A549 (cell line): Measurements from ENCODE around the gene S100A7A. TPM values are rescaled to one million over a fixed set of nuclear protein-coding genes. Genes with fewer than 3 reads are reported as not detected.

ENCODE experiments used
- ATAC-seq, 2 experiments: fragments of 200-7000 bp in 1 of 2; fragments of >200 bp in 1 of 2; cut with Nextera tagmentation in 1 of 2; cut with Tn5 transposase in 1 of 2; 3 replicates each; pipeline versions ENCODE4 v1.8.0 to v1.9.1; 2018 to 2020; ENCODE audit warnings: mild to moderate bottlenecking in 1 of 2, moderate library complexity in 1 of 2
- CTCF ChIA-PET: fragments of 300-600 bp; sonication (Branson Sonifier 250); formaldehyde crosslinking; extraction: SDS; loops from one replicate; lab custom pipeline; 2021; ENCODE audit warnings: antibody characterized with exemption, inconsistent platforms; lab: Yijun Ruan, JAX
- POLR2A ChIA-PET: fragments of 350-600 bp; formaldehyde crosslinking; extraction: SDS; loops from one replicate; lab custom pipeline; 2021; ENCODE audit warnings: antibody characterized with exemption, inconsistent platforms; lab: Yijun Ruan, JAX
- DNase-seq, 2 experiments: peaks; one replicate each; pipeline versions ENCODE4 v3.0.0 to v3.0.0-alpha.2; 2011 to 2016; ENCODE audit warnings: low read depth in 1 of 2, low spot score in 1 of 2
- FAIRE-seq: peaks from 2 replicates; lab custom pipeline; 2011; peaks lifted over from hg19 to GRCh38; lab: Jason Lieb, UNC
- H3K27ac ChIP-seq, 2 experiments: fragments of >200 bp; sonication (Bioruptor Twin); formaldehyde crosslinking; 3 replicates each; pipeline ENCODE4 v1.5.1; 2016 to 2017
- H3K4me1 ChIP-seq: fragments of >200 bp; sonication (Bioruptor Twin); formaldehyde crosslinking; 3 replicates; pipeline ENCODE4 v1.6.1; 2016
- H3K4me2 ChIP-seq: fragments of >200 bp; sonication (Bioruptor Twin); formaldehyde crosslinking; 3 replicates; pipeline ENCODE4 v1.6.1; 2016
- H3K4me3 ChIP-seq: fragments of >200 bp; sonication (Bioruptor Twin); formaldehyde crosslinking; 3 replicates; pipeline ENCODE4 v1.5.1; 2016
- H3K9me3 ChIP-seq: fragments of >200 bp; sonication (Bioruptor Twin); formaldehyde crosslinking; 3 replicates; pipeline ENCODE4 v1.6.1; 2016
- BCL3 ChIP-seq: fragments of >200 bp; sonication (Bioruptor Twin); formaldehyde crosslinking; IDR thresholded peaks from 3 replicates; pipeline ENCODE4 v1.6.1; 2016
- CHD4 ChIP-seq: fragments of 200-600 bp; sonication (generic); IDR thresholded peaks from 2 replicates; pipeline ENCODE4 v1.6.1; 2016; ENCODE audit warnings: antibody characterized with exemption, mild to moderate bottlenecking, borderline replicate concordance
- EHMT2 ChIP-seq: fragments of 200-600 bp; sonication (generic); IDR thresholded peaks from 2 replicates; pipeline ENCODE4 v1.6.1; 2016; ENCODE audit warnings: antibody characterized with exemption, low read depth, mild to moderate bottlenecking, moderate library complexity
- EP300 ChIP-seq, 2 experiments: fragments of >200 bp; sonication (Bioruptor Twin); formaldehyde crosslinking; IDR thresholded peaks; 2 replicates in 1 of 2; 3 replicates in 1 of 2; pipeline ENCODE4 v1.6.1; 2016 to 2017
- ESRRA ChIP-seq: fragments of 150-350 bp; IDR thresholded peaks from 2 replicates; pipeline ENCODE4 v1.6.1; 2014; ENCODE audit warnings: mild to moderate bottlenecking, low read length, borderline replicate concordance
- HEYL ChIP-seq: fragments of 250-450 bp; sonication (Bioruptor Pico); IDR thresholded peaks from 2 replicates; pipeline ENCODE4 v1.8.0; 2021; ENCODE audit warnings: mild to moderate bottlenecking, moderate library complexity
- JUNB ChIP-seq: fragments of >200 bp; sonication (Bioruptor Twin); formaldehyde crosslinking; IDR thresholded peaks from 2 replicates; pipeline ENCODE4 v1.6.1; 2016
- KDM5A ChIP-seq: fragments of 200-600 bp; sonication (generic); IDR thresholded peaks from 2 replicates; pipeline ENCODE4 v1.6.1; 2016; ENCODE audit warnings: antibody characterized with exemption, mild to moderate bottlenecking
- NFE2L2 ChIP-seq: fragments of 150-350 bp; conservative IDR thresholded peaks from 2 replicates; pipeline ENCODE4 v1.6.1; 2014; ENCODE audit warnings: low read length
- NPAS2 ChIP-seq: fragments of 250-450 bp; sonication (Bioruptor Pico); IDR thresholded peaks from 2 replicates; pipeline ENCODE4 v1.8.0; 2022; ENCODE audit warnings: mild to moderate bottlenecking, moderate library complexity, borderline replicate concordance
- PHF8 ChIP-seq: fragments of 200-600 bp; sonication (generic); IDR thresholded peaks from 2 replicates; pipeline ENCODE4 v1.6.1; 2016; ENCODE audit warnings: low read depth, mild to moderate bottlenecking, antibody characterized with exemption, moderate library complexity, borderline replicate concordance
- RAD21 ChIP-seq, 2 experiments: fragments of >200 bp in 1 of 2; sonication (Bioruptor Twin) in 1 of 2; formaldehyde crosslinking in 1 of 2; IDR thresholded peaks in 1 of 2; conservative IDR thresholded peaks in 1 of 2; 2 replicates in 1 of 2; 3 replicates in 1 of 2; pipeline ENCODE4 v1.6.1; 2012 to 2018; ENCODE audit warnings: inconsistent platforms in 1 of 2
- RARB ChIP-seq: fragments of 250-450 bp; sonication (Bioruptor Pico); IDR thresholded peaks from 2 replicates; pipeline ENCODE4 v1.8.0; 2021; ENCODE audit warnings: mild to moderate bottlenecking, moderate library complexity
- RFX5 ChIP-seq: fragments of 450-650 bp; IDR thresholded peaks from 2 replicates; pipeline ENCODE4 v1.7.1; 2014; ENCODE audit warnings: antibody characterized with exemption, mild to moderate bottlenecking, moderate library complexity
- SMC3 ChIP-seq: fragments of >200 bp; sonication (Bioruptor Twin); formaldehyde crosslinking; IDR thresholded peaks from 3 replicates; pipeline ENCODE4 v1.6.1; 2018; ENCODE audit warnings: inconsistent platforms
- ZC3H11A ChIP-seq: fragments of 450-650 bp; IDR thresholded peaks from 2 replicates; pipeline ENCODE4 v1.6.1; 2014; ENCODE audit warnings: antibody characterized with exemption, mild to moderate bottlenecking
- ZSCAN20 ChIP-seq: fragments of 250-450 bp; sonication (Bioruptor Pico); IDR thresholded peaks from 2 replicates; pipeline ENCODE4 v1.8.0; 2022; ENCODE audit warnings: mild to moderate bottlenecking, moderate library complexity
- WGBS: methylation state at CpG from one replicate; pipeline ENCODE4 v1.1.6; 2017; ENCODE audit errors: missing lambda C conversion rate; 5-methylcytosine and 5-hydroxymethylcytosine counted together
- polyA plus RNA-seq, 4 experiments: library from polyadenylated mRNA; depleted of rRNA in 3 of 4; stranded (reverse); fragments of >200 nt; fragmentation: RNase III in 1 of 4; extraction: RNeasy Plus Mini Kit Qiagen cat#74134 plus additional on column Dnase treatment in 1 of 4; gene quantifications; 2 replicates in 3 of 4; 3 replicates in 1 of 4; pipeline ENCODE4 v1.2.3, GENCODE V29; 2011 to 2017
- TF ChIP-seq, protein P1 (sequence below): IDR thresholded peaks from 2 replicates; pipeline ENCODE4 v1.6.1; 2012

The S100A7A gene
- polyA plus RNA-seq, 2 of the 4 experiments (the other 2 are of a cell fraction), result not detected

DNA sequence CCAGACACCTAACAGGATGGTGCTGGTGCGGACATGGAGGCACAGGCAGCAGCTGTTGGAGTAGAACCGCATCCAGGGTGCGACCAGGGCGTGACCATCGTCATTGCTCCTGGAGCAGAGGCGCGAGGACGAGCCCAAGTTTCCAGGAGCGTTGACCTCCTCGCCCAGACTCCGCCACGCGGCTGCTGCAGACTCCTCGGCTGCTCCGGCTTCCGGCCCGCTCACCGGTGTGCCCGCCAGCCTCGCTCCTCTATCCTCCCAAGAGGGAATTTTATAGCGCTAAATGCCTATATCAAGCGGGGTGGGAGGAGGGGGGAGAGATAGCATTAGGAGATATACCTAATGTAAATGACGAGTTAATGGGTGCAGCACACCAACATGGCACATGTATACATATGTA, 35.6 kb upstream of the S100A7A start:
- no peak for FAIRE-seq
- Histone ChIP-seq H3K4me3 (no peak overlapping the region), H3K4me2 (no peak overlapping the region), H3K27ac (no peak overlapping the region), H3K9me3 (peaks cover 17% of the 10 kb centered on the region), H3K4me1 (peaks cover 3% of the 10 kb centered on the region; the same call in 1 of the 3 replicates)
- TF ChIP-seq NPAS2 (no peak), EHMT2 (no peak), SMC3 (no peak), ZC3H11A (no peak), RAD21 (conservative IDR thresholded peaks at IDR 0.05 in 1 of 2, IDR thresholded peaks at IDR 0.05 in 1 of 2) (no peak), NFE2L2 (no peak), RARB (CRISPR knock-in tag) (no peak), HEYL (no peak), PHF8 (no peak), EP300 (IDR thresholded peaks at IDR 0.05) (no peak), KDM5A (no peak)
- TF ChIP-seq, protein P1, sequence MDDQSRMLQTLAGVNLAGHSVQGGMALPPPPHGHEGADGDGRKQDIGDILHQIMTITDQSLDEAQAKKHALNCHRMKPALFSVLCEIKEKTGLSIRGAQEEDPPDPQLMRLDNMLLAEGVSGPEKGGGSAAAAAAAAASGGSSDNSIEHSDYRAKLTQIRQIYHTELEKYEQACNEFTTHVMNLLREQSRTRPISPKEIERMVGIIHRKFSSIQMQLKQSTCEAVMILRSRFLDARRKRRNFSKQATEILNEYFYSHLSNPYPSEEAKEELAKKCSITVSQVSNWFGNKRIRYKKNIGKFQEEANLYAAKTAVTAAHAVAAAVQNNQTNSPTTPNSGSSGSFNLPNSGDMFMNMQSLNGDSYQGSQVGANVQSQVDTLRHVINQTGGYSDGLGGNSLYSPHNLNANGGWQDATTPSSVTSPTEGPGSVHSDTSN, result no peak
- no peak for DNase-seq
- CTCF ChIA-PET, result interaction anchor here (1.3 kb wide), 1 partner anchor 107 kb away, joined by 3 read pairs; no protein-coding TSS in a partner anchor
- ATAC-seq, result no peak
- 63% methylated on average over 23 of the region's 23 CpGs for WGBS
- POLR2A ChIA-PET, result no interaction called here

DNA sequence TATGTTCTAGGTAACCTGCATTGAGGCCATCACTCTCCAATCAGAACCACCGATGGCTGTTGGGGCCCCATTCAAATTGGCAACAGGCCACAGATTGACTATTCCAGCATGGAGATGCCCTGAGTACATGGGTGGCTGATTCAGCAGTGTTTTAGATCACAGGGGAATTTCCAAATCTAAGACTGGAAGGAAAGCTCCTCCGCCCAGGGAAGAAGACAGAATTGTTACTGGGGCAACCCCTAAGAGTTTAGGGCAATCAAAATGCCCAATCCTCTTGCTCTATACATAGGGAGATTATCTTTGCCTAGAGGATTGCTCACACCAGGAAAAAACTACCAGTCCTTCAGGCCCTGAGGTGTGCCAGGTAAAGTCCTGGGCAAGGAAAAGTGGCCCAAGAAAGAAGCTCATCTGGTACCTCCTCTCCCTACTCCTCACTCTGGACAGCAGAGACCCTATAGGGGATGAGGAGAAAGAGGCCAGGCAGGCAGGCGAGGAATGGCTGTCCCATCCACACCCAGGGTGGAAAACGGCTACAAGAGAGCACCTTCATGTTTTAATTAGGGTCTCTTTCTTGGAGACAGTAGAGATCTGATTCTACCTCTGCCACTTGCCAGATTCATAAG, 31.3 kb upstream of the S100A7A start:
- peaks cover 15% of the 10 kb centered on the region for H3K9me3 ChIP-seq
- no peak overlapping the region for H3K27ac ChIP-seq
- DNase-seq (no peak), ATAC-seq (no peak; a peak in 1 of 6 replicates)
- TF ChIP-seq KDM5A, result no peak
- no peak for TF ChIP-seq RFX5
- no peak for TF ChIP-seq JUNB
- no peak for TF ChIP-seq BCL3
- no peak for TF ChIP-seq CHD4
- no peak for TF ChIP-seq ZC3H11A
- TF ChIP-seq, all 56 proteins: peak for 0
- FAIRE-seq, result no peak
- POLR2A ChIA-PET, result no interaction called here
- H3K4me1 ChIP-seq, result no peaks in the 10 kb centered on the region
- H3K4me2 ChIP-seq, result no peak overlapping the region
- no peak overlapping the region for H3K4me3 ChIP-seq
- WGBS, result 2% methylated on average over 4 of the region's 4 CpGs
- CTCF ChIA-PET, result interaction anchor here (0.7 to 2.0 kb wide), 3 partner anchors 11 to 31 kb away, joined by 3 to 6 read pairs (median 3); no protein-coding TSS in a partner anchor

DNA sequence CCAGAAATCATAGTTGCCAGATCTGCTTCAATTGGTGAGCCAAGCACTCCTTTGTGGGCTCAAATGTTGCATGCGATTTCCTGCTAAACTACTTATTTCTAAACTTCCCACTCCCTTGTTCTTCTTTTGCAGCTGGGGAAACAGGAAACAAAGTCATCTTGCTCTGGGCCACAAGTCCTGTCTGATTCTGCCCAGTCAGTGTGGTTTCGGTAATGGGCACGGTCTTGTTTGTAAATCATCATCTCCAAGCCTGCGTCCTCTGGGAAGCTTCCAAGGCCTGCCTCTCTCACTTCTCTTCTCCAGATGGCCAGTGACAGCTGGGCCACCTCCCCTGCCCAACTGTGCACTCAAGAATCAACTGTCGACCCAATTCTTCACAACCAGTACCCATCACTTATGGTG, 29.8 kb upstream of the S100A7A start:
- Histone ChIP-seq H3K4me2 (no peak overlapping the region), H3K4me1 (no peaks in the 10 kb centered on the region), H3K9me3 (peaks cover 10% of the 10 kb centered on the region), H3K4me3 (no peak overlapping the region)
- DNase-seq (no peak), ATAC-seq (no peak), FAIRE-seq (no peak)
- POLR2A ChIA-PET, result no interaction called here
- 42% methylated on average over 5 of the region's 5 CpGs for WGBS
- no peak for TF ChIP-seq ESRRA
- TF ChIP-seq EP300 (IDR thresholded peaks at IDR 0.05), result no peak
- no peak for TF ChIP-seq ZSCAN20 (CRISPR knock-in tag)
- TF ChIP-seq, all 56 proteins: peak for 0
- H3K27ac ChIP-seq, result no peak overlapping the region
- CTCF ChIA-PET, result interaction anchor here (0.9 to 1.7 kb wide), 3 partner anchors 31 to 440 kb away, joined by 3 to 6 read pairs (median 3); no protein-coding TSS in a partner anchor
